NCI-H2029 (cell line): ENCODE data around the gene MAMSTR.
"Not testable (repeated sequence)": the region's sequence is repeated elsewhere in the genome, so short reads cannot be mapped to it uniquely, and the experiment has no call there.

Source experiments
- DNase-seq: peaks from one replicate; lab custom pipeline; 2025; lab: John Stamatoyannopoulos, UW

Gene MAMSTR

DNA sequence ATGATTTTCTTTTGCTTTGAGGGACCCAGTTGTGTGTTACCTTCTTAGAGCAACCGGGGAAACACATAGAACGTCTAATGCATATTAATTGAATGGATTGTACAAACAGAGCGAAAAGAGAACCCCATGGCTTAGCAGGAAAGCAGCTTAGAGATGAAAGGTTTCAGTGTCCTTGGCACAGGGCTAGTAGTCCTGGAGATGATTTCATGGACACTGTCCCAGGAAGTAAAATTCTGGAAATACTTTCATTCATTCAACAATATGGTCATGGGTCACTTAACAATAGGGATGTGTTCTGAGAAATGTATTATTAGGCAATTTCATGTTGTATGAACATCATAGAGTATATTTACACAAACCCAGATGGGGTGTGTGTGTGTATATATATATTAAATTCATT is 33.4 kb downstream of the MAMSTR start:
- DNase-seq: no peak

DNA sequence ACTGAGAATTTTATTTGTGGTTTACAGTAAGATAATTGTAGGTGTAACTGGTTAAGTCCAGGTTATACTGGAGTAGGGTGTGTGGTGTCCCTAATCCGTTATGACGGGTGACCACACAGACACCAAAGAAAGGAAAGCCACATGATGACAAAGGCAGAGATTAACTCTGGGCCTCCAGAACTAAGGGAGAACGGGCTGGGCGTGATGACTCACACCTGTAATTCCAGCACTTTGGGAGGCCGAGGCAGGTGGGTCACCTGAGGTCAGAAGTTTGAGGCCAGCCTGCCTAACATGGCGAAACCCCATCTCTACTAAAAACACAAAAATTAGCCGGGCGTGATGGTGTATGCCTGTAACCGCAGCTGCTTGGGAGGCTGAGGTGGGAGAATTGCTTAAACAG is 33.9 kb downstream of the MAMSTR start:
- DNase-seq: no peak

DNA sequence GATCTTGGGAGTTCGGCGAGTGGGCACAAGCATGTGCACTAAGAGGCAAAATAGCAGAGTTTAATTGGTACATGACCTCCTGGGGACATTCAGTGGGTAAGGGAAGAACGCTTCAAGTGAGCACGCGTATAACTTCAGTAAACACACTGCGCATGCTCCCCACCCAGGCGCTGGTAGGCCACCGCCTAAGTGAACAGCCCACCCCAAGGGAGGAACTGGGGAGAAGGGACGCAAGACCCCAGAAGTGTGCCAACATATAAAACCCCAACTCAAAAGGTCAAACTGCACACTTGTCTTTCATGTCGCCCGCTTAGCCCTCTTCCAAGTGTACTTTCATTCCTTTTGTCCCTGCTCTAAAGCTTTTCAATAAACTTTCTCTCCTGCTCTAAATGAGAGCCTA is 36.2 kb downstream of the MAMSTR start:
- peak; percentile 59 for DNase-seq

DNA sequence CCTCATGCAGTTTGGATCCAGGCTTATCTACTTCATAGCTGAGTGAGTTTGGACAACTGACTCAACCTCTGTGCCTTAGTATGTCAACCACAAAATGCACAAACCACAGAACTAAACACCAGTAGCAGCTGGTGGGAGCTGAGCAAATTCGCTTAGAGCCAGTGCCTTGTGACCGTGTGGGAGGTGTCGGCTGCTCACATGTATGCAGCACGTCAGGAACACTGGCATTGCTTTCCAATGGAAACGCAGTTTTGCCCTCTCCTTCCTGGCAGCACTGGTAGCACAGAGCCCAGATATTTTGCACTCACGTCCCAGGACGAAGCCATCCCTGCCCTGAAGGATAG is 38.4 kb downstream of the MAMSTR start:
- DNase-seq: no peak

DNA sequence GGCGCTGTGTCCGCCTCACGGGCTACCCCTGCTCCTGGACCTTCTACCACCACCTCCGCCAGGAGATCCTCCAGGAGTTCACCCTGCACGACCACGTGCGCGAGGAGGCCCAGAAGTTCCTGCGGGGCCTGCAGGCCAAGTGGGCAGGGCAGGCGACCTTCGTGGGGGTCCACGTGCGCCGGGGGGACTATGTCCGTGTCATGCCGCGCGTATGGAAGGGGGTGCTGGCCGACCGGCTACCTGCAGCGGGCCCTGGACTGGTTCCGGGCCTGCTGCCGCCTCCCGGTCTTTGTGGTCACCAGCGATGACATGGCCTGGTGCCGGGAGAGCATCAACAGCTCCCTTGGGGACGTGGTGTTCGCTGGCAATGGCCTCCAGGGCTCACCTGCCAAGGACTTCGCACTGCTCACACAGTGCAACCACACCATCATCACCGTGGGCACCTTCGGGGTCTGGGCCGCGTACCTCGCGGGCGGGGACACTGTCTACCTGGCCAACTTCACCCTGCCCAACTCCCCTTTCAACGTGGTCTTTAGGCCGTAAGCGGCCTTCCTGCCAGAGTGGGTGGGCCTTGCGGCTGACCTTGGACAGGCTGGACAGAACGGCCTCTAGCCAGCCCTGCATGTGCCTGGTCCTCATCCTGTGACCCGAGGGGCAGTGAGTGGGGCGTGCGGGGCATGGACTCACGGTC is 38.9 kb downstream of the MAMSTR start:
- DNase-seq: no peak

DNA sequence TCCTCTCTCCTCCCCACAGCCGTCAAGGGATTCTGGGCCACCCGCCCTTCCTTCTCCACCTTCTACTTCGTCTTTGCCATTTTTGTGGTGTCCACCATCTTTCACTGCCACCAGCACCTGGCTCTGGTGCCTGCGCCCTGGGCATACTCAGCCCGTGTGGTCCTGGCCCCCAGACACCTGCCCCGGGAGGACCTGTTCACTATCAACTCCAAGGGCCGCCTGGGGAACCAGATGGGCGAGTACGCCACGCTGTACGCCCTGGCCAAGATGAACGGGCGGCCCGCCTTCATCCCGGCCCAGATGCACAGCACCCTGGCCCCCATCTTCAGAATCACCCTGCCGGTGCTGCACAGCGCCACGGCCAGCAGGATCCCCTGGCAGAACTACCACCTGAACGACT is 39.5 kb downstream of the MAMSTR start:
- DNase-seq: not testable (repeated sequence)

DNA sequence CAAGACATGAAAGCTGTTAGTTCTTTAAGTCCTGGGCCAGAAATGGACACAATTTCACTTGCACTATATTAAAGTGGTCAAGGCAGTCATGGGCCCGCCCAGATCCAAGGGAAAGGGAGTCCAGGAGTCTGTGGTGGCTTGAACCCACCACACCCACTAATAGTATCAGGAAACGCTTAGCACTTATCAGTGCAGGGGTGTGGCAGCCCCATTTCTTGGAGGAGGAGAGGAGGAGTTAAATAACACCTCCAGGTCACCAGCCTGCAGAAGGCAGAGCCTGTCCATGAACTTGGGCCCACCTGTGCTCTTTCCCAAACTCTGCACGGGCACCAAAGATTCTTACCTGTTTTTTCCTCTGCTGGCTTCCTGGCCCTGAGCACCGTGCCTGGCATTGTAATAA is 41.3 kb downstream of the MAMSTR start:
- no peak for DNase-seq

DNA sequence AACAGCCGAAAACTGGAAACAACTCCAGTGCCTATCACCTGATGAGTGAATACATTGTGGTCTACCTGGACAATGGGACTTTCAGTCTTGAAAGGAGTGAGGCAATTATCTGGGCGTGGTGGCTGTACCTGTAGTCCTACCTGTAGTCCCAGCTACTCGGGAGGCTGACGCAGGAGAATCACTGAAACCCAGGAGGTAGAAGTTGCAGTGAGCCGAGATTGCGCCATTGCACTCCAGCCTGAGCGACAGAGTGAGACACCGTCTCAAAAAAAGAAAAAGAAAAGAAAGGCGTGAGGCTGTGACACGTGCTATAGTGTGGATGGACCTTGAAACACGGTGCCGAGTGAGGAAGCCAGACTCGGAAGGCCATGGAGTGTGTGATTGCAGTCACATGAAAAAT is 42.6 kb downstream of the MAMSTR start:
- no peak for DNase-seq

DNA sequence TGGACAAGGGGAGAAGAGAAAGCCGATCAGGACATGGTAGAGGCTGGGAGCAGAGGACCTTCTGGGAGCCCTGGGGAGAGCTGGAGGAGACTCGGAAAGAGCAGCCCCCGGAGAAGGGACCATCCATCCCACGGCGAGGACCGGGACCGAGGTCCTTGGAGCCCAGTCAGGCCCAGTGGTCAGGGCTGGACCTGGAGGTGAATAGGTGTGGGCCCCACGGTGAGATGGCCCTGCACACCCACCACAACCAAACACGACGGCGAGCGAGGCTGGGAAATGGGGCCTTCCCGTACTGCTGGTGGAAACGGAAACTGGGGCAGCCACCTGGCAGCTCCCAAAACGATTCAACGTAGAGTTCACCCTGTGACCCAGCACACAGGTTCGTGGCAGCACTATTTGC is 43.0 kb downstream of the MAMSTR start:
- DNase-seq: no peak

DNA sequence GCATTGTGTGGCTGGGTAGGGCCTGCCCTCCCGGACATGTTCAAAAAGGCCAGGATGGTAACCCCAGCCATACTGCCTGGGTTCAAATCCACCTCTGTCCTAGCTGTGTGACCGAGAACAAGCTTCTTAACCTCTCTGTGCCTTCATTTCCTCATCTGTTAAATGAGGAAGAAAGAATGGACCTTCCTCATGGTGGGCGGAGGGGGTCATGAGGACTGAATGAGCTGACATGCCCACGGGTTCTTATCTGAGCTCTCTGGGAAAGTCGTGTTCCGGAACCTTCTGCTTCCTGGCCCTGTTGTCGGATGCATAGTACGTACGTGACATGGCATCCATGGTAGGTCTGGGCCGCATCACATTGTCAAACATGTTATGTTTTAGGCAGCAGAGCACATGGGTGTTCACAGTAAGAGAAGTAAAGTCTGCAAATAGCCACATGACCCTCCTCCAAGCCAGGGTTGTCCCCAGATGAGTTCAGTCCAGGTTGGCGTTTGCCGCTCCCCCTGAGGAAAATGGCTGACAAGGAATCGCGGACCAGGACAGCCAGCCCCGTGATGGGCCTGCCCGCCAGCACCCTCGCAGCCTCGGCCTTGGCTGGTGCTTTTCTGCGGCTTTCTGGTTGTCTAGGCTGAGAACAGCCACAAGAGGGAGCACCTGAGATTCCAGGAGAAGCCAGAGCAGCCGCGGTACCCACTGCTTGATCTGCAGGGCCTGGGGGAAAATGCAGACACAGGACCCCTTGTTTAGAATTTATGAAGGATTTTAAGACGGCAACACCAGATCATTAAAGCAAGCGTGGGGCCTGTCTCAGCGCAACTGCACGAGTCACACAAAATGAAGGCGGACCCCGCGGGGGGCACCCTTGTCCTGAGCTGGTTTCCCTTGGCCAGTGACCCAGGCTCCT is 44.4 kb downstream of the MAMSTR start:
- peak; percentile 66 for DNase-seq

DNA sequence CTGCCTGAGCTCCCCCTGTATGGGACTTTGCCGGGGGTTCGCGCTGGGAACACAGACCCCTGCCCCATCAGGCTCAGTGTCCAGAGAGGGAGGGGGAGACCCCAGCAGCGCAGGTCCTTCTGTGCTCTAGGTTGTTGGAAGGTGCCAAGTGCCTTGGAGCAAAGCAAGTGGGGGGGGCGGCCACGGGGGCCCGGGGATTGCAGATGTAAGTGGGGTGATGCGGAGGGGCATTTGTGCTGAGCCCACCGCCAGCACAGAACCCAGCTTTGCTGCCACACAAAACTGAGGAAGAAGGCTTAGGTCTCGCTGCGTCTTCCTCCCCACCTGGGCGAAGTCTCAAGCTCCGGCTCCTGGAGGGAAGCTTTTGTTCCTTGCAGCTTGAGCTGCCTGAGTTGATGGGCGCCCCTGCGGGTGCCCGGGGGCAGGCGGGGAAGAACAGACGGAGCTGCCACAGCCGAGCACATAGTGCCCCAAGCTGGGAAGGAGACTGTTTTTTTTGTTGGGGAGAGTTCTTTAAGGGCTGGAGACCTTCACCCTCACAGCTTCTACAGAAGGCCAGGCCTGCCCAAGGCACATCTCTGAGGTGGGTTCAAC is 45.2 kb downstream of the MAMSTR start:
- no peak for DNase-seq

DNA sequence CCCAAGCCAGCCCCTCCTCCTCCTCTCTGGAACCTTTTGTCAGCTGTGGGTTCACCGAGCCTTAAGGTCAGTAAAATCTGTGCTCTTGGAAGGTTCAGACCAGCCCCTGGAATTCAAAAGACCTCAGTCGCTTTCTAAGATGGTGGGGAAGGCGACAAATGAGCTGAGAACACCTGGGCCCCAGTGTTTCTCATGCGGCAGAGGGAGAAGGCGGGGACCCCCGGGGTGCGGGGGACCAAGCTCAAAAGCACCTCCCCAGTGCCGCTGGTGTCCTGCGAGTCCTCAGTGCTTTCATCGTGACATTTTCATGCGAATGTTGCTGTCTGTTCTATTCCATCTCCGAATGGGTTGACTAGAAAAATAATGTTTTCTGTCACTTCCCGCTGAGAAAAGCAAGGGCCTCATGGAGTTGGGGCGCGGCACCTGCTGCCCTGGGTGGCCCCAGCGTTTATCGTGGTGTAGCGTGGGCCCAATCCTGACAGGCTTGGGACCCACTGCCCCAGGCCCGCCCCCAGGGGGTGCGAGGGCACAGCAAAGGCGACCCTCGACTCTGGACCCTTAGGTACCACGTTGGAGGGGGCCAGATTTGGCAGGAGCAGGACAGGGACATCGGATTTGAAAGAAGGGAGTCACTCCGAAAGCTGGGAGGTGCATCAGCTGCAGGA is 46.0 kb downstream of the MAMSTR start:
- DNase-seq: no peak

DNA sequence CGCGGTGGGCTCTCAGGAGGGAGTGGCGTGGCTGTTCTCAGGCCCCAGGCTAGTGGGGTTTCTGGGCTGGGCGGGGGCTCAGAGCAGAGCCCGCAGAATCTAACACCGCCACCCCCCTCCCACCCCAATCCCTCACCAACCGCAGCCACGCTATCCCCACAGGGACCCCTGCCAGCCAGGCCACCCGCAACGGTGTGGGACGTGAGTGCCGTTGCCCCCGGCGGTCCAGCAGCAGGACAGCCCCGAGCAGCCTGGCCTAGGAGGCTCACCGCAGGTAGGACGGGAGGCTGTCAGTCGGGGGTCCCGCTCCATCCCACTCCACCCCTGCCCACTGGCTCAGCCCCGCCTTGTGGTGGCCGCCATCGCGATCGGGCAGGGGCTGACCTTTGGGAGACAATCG is 46.5 kb downstream of the MAMSTR start, which contains the start of gene NTN5:
TSS of gene NTN5 (minus strand) at position 24 of the 400 bp plus-strand sequence. CDS start 2,031 bp downstream, outside the sequence.
- no peak for DNase-seq

DNA sequence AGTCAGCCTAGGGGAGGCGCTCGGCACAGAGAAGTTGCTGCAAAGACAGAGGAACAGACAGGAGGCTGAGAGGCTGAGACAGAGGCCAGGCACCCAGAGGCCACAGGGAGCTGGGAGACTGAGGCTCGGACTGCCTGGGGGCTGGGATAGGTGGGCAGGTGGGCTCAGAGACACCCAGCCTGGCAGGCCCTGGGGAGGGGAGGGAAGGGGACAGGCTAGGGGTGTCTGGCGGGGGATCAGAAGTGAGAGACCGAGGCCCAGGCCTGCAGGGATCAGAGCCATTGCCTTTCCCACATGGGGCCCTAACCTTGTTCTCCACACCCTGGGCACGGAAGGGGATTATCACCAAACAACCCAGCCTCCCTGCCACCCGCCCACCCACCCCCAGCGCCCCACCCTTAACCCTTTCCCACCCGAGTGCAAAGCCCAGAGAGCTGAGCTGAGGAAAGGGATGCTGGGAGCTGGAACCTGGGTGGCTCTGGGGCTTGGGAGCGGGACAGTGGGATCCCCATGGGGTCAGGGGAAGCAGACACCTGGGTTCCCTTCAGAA is 48.0 kb downstream of the MAMSTR start:
- DNase-seq: no peak

DNA sequence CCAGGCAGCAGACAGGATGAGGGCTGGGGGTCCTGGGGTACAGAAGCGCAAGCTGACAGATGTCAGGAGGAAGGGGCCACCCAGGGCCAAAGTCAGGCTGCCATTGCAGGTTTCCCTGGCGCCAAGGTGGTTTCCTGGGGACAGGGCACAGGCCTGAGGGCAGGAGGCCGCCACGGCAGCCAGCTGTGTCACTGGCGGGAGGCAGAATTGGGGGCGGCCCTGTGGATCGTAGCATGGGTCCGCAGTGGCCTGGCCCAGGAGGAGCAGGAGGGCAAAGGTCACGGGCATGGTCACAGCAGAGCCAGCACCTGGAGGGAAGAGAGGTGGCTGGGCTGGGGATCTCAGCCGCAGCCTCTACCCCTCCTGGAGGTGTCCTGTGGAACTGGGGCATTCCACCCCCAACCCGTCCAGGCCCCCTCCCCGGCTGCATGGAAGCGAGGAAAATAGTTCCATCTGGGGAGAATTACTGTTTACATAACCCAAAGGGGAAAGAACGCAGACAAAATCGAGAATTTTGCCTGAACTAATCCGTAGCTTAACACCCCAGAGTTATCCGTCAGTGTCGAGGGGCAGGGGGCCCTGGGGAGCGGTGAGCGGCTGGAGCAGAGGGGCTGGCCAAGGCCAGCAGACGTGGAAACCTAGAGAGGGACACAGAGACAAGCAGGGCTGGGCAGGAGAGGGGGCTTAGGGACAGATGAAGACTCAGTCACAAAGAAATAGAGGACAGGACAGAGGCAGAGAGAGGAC is 48.7 kb downstream of the MAMSTR start:
- DNase-seq: no peak

DNA sequence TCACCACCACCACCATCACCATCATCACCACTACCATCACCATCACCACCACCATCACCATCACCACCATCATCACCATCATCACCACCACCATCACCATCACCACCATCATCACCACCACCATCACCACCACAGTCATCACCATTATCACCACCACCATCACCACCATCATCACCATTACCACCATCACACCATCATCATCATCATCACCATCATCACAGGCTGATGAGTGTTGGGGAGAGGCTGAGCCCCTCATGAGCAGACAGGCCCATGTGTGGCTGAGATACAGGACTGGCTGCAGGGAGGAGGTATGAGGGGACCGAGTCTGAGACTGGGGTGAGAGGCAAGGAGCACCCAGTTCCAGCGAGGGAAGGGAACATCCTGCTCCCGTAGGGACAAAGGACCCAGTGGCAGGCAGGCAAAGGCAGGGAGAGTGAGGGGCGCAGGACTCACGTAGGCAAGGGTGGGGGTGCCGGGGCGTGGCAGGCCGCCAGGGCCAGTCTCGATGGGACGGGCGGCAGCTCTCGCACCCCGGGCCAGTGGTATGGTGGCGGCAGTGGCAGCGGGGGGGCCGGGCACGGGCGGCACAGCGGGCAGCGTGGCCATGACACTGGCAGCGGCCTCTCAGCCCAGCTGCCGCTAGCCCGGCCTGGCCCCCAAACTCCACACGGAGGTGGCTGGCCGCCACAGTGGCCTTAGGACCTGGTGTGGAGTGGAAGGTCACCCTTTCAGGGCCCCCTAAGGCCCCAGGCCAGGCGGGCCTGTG is 49.4 kb downstream of the MAMSTR start:
- DNase-seq: no peak

DNA sequence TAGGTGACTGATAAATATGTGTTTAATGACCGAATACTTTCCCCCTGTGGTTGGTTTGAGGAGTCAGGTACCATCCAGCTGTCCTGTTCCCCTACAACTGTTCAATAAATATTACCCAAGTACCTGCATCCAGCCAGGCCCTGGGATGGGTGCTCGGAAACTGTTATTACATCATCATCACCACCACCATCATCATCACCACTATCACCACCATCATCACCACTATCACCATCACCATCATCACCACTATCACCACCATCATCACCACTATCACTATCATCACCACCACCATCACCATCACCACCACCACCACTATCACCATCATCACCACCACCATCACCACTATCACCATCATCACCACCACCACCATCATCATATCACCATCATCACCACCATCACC is 50.8 kb downstream of the MAMSTR start:
- DNase-seq: no peak

DNA sequence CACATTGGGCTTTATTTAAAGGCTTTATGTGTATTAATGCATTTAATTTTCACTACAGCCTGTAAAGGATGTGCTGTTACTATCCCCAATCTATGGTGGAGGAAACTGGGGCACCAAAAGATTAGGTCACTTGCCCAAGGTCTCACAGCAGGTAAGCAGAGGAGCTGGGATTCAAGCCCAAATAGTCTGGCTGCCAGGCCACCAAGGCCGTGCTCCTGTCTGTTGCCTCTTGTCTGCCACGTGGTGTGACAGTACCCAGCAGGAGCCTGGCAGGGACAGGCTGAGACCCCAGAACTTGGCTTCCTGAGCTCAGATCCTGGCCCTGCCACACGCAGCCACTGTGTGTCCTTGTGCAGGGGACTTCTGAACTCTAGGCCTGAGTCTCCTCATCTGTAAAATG is 51.2 kb downstream of the MAMSTR start:
- DNase-seq: no peak

DNA sequence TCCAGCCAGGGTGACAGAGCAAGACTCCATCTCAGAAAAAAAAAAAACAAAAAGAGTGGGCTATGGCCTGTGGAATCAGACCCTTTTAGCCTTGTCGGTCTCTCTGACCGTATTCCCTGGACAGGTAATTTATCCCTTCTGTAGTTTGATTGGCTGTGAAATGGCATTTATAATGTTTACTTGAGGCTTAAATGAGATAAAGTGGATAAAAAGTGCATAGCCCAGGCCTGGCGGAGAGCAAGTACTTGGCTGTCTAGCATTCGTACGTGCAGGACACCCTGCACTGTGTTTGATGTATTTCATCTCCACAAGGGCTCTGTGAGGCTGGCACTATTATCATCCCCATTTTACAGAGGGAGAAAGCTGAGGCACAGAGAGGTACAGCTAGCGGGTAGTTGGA is 53.7 kb downstream of the MAMSTR start:
- DNase-seq: no peak

DNA sequence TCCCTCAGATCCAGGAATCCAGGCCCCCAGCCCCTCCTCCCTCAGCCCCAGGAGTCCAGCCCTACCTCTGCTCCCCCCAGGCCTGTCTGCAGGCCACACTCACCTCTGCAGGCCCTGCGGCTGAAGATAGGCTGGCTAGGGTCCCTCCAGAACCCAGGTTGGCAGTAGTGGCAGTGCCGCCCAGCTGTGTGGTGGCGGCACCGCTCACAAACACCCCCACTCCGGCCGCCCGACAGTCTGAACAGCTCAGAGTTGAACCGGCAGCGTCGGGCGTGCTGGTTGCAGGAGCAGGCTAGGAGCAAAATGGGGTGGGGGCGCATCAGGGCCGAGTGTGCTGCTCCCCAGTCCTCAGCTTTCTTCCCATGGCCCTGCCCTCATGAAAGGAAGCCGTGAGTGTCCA is 55.0 kb downstream of the MAMSTR start:
- no peak for DNase-seq

DNA sequence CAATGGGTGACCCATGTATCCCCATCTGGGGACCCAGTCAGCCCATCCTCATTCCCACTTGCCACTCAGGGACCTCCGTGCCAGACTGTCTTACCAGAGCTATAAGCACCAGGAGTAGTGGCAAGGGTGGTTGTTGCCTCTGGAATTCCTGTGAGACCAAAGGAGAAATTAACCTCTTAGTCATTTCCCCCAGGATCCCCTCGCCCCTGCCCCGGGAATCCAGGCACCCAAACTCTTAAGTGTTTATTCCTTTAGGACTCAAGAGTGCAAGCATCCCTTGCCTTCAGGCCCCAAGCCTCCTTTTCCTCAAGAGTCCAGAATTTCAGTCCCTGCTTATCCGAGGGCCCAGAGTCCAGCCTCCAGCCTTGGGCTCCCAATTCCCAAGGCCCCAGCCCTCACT is 55.9 kb downstream of the MAMSTR start:
- no peak for DNase-seq
